ENCODE results near the gene NUP210.

- TF ChIP-seq POLR2AphosphoS5 (IDR thresholded peaks at IDR 0.05; ENCODE audit: borderline replicate concordance, low read depth, low read length) (no peak), EZH2 (IDR thresholded peaks at IDR 0.05) (no peak)
These were observed 50.1 kb downstream of the NUP210 start for GRCh38 chr3:13370055-13370454.

Data from SK-N-MC (cell line).